ENCODE results near the gene SIN3A. TPM values are rescaled to one million over a fixed set of nuclear protein-coding genes. Genes with fewer than 3 reads are reported as not detected.
"Not testable (repeated sequence)": the region's sequence is repeated elsewhere in the genome, so short reads cannot be mapped to it uniquely, and the experiment has no call there.

The SIN3A gene
- total RNA-seq, 1 donor from 2014 or later = 73.6 TPM

- DNase-seq (ENCODE audit: low spot score) (no peak), ATAC-seq (peak; percentile 47)
- intact Hi-C loops (cut with DNase I) = no loop called here
Measured at GRCh38 chr15:75348034-75348561, 103.4 kb downstream of the SIN3A start.

GRCh38 chr15:75347222-75348033 lies 104.1 kb downstream of the SIN3A start:
- intact Hi-C loops (cut with DNase I) = no loop called here
- DNase-seq (ENCODE audit: low spot score) = peak; percentile 82
- peak; percentile 74 for ATAC-seq

DNA sequence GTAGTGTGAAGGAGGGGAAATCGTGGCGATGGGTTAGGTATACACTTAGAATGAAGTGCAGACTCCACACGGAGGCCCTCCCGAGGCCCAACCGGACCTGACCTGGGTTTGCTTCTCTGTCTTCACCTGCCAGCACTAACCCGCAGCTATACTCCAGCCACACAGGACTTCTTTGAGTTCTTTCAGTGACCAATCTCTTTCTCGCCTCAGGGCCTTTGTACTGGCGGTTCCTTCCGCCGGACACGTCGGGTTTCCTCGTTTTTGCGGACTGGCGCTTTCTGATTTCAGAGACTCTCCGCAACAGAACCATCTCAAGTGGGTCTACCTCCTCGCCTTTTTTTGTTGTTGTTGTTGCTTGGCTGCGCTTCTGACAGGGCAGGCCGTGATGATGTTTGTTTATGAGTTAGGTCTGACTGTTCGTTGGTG lies 104.7 kb downstream of the SIN3A start, which contains the start of gene NEIL1:
Gene NEIL1 (plus strand): TSS at position 244 of the 426 bp plus-strand sequence. CDS start 1,867 bp downstream, outside the sequence.
- ATAC-seq (no peak), DNase-seq (ENCODE audit: low spot score) (no peak)
- intact Hi-C loops (cut with DNase I) = no loop called here

- intact Hi-C loops (cut with DNase I); ATAC-seq; DNase-seq (ENCODE audit: low spot score): not testable (repeated sequence)
Measured at GRCh38 chr15:75343953-75344352, 107.5 kb downstream of the SIN3A start.

GRCh38 chr15:75342221-75342620 lies 109.3 kb downstream of the SIN3A start:
- DNase-seq (ENCODE audit: low spot score) (no peak), ATAC-seq (no peak)
- intact Hi-C loops (cut with DNase I) = no loop called here

- ATAC-seq (no peak), DNase-seq (ENCODE audit: low spot score) (no peak)
- intact Hi-C loops (cut with DNase I) = no loop called here
Measured at GRCh38 chr15:75339531-75340240, 111.8 kb downstream of the SIN3A start.

DNA sequence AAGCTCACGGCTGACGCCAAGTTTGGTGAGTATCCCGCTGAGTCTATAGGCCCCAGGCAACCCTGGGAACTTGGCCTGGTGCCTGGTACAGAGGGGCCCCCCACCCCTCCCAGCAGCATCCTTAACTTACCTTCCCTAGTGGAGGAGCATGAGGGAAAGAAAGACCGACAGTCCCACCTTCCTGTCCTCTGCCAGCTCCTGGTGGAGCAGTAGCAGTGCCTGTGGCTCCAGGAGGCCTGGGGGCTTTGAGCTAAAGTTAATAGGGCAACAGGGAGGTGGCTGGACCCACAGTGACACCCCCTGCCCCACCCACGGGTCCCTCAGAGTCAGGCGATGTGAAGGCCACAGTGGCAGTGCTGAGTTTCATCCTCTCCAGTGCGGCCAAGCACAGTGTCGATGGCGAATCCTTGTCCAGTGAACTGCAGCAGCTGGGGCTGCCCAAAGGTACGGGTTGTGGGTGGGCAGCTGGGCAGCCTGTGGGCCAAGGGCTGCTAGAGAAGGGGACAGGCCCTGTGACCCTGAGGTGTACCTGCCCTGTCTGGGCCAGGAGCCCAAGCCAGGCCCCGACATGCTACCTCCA lies 112.7 kb downstream of the SIN3A start:
- intact Hi-C loops (cut with DNase I) = no loop called here
- no peak for DNase-seq (ENCODE audit: low spot score)
- no peak for ATAC-seq

DNA sequence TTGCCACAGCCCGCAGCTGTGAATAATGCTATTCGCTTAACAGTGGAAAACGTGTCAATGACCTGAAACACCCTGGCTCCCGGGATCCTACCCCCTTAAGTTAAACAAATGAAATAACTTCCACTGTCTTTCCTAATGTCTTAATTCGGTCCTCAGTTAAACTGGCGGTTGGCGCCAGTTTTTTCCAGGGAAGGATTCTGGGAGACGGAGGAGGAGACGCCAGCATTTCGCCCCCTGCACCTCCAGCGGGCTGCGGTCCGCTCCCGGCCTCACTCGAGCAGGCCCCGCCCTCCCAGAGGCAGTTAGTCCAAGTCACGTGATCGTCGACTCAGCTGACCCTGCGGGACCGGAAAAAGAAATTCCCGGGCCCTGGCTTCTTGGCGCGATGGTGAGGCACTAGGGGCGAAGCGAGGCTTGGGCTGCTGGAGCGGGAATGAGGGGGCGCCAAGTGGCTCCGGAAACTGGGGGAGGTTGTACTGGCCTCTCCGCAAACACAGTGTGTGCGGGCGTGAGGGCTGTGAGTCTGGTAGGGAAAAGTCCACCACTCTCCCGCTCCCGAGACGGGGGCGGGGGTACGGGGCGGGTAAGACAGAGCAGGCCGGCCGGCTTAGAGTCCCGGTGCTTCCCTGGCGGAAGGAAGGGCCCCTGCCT lies 115.7 kb downstream of the SIN3A start, which contains the start of gene COMMD4:
Gene COMMD4 (plus strand): TSS at position 359 of the 651 bp plus-strand sequence. CDS start 27 bp downstream, at position 386.
- ATAC-seq (peak; percentile 97), DNase-seq (ENCODE audit: low spot score) (peak; percentile 99)
- intact Hi-C loops (cut with DNase I) = no loop called here

DNA sequence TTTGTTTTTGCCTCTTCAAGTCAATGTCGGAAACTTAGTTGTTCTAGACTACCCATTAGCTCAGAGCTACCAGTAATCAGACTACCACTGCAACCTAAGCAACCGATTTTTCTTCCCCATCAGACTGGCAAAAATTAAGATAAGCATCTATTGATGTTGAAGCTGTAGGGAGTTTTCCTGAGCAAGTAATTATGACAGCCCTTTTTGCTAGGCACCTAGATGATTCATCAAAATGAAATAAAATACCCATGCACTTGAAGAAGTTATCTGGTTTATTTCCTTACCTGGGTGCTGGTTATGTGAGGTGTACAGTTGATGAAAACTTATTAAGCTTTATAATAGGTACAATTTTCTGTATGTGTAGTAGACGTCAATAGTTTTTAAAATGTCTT lies 116.2 kb downstream of the SIN3A start:
- DNase-seq (ENCODE audit: low spot score) (no peak), ATAC-seq (no peak)
- intact Hi-C loops (cut with DNase I) = no loop called here

DNA sequence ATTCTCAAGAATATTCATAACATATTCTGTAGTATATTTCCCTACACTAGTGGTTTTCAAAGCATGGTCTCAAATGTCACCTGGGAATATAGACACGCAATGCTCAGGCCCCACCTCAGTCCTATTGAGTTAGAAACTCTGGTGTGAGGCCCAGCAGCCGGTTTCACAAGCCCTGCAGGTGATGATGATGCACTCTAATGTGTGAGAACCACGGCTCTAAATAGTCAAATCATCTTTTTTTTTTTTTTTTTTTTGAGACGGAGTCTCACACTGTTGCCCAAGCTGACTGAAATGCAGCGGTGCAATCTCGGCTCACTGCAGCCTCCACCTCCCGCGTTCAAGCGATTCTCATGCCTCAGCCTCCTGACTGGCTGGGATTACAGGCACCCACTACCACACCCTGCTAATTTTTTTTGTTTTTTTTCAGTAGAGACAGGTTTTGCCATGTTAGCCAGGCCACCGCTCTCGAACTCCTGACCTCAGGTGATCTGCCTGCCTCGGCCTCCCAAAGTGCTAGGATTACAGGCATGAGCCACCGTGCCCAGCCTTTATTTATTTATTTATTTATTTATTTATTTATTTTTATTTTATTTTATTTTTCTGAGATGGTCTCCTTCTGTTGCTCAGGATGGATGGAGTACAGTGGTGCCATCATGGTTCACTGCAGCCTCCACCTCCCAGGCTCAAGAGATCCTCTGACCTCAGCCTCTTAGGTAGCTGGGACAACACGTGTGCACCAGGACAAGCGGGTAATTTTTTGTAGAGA lies 117.7 kb downstream of the SIN3A start:
- not testable (repeated sequence) for ATAC-seq; DNase-seq (ENCODE audit: low spot score)
- intact Hi-C loops (cut with DNase I) = loop anchor here (5.0 kb wide), 1 partner anchor 1997 kb away; no protein-coding TSS in a partner anchor

- not testable (repeated sequence) for DNase-seq (ENCODE audit: low spot score); ATAC-seq
- intact Hi-C loops (cut with DNase I) = loop anchor here (5.0 kb wide), 1 partner anchor 1995 kb away; no protein-coding TSS in a partner anchor
Measured at GRCh38 chr15:75332093-75332492, 119.4 kb downstream of the SIN3A start.

DNA sequence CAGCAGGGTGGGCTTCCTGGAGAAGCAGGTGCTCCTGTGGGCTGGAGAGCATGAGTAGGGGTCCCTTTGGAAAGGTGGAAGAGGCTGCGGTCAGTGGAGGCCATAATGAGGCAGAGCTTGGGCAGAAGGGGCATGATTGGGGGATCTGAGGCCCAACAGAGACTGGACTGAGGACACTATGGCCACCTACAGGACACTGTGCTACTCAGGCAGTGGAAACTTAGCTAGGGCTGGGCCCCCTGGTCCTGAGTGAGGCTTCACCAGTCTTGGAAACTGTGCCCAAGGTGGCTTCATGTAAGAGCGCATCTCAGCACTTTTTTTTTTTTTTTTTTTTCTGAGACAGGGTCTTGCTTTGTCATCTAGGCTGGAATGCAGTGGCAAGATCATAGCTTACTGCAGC lies 121.9 kb downstream of the SIN3A start:
- ATAC-seq = no peak
- intact Hi-C loops (cut with DNase I) = no loop called here
- no peak for DNase-seq (ENCODE audit: low spot score)

DNA sequence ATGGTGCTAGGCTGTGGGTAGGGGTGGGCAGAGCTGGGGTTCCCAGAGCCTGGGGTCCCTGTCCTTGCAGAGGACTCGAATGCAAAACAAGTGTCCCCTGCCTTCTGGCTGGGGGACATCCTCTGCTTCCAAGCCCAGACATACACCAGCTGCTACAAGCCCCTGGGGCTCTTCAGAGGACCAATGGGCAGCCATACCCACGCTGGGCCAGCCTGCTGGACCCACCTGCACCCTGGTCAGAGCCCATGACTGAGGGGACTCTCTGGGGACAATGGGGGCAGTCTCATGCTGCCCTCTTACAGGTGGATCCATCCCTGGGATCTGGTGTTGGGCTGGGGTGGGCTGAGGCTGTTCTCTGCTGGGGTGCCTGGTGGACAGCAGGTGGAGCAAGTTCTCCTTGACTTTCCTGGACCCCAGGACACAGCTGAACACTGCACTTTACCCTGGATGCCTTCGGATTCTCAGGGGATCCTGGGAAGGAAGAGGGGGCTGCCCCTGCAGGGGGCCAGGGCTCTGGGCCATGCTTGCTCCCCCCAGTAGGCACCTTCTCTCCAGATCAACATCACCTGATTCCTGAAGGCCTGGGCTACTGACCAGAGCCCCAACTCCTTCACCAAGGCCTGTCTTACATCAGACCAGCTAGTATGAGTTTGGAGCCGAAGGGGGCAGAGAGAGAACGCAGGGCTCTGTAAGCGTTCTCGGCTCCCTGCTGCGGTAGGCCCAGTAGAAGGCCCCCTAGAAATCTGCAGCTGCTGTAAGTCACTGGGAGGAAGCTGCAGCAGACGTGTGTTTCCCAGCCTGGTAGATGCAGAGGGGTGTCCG lies 122.8 kb downstream of the SIN3A start:
- DNase-seq (ENCODE audit: low spot score) (no peak), ATAC-seq (no peak)
- intact Hi-C loops (cut with DNase I) = no loop called here

DNA sequence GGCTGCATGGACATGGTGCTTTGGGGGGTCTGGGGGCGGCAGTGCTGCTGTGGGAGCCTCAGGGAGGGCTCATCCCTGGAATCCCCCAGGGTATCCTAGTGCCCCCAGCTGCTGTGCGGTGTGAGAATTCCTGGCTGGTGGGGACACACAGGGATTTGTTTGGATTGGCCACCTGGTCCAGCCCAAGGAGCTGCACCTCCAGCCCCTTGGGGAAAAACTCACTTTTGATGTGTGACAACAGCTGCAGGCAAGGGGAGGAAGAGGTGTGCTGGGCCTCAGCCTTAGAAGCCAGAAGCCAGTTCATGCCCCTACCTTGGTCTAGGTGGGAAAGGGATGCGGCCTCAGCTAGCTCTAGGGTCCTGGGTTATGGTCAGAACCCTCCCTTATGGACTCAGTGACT lies 124.0 kb downstream of the SIN3A start:
- intact Hi-C loops (cut with DNase I) = no loop called here

GRCh38 chr15:75327005-75327404 lies 124.5 kb downstream of the SIN3A start:
- intact Hi-C loops (cut with DNase I) = no loop called here
- DNase-seq (ENCODE audit: low spot score) = no peak

More for the DNA sequence above, 124.0 kb downstream of the SIN3A start:
- DNase-seq (ENCODE audit: low spot score) (no peak), ATAC-seq (no peak)

GRCh38 chr15:75325922-75326321 lies 125.6 kb downstream of the SIN3A start:
- intact Hi-C loops (cut with DNase I) = no loop called here
- ATAC-seq = no peak
- DNase-seq (ENCODE audit: low spot score) = no peak

More at GRCh38 chr15:75327005-75327404, 124.5 kb downstream of the SIN3A start:
- no peak for ATAC-seq

DNA sequence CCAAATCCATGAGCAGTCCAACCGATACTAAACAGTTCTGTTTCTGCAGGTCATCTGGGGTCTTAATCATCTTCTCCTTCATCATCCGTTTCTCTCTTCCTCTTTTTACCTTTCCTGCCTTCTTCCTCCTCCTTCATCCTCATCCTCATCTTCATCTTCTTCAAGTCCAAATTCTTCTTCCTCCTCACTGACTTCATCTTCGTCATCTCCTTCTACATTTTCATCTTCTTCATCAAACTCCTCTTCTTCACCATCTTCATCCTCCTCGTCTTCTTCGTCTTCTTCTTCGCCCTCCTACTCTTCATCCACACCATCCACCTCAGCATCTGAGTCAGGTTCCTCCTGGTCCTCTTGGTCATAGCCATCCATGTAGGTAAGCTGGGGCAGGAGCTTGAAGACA lies 129.8 kb downstream of the SIN3A start:
- no peak for DNase-seq (ENCODE audit: low spot score)
- no peak for ATAC-seq
- intact Hi-C loops (cut with DNase I) = no loop called here
